Epithelial cell of prostate (primary cell): ENCODE measurements around the gene NPIPB6.
A peak's percentile ranks its signal among the peaks of the same experiment; 100 is the strongest.

Source experiments
- DNase-seq: peaks from one replicate; pipeline ENCODE4 v3.0.0-alpha.2; 2011; ENCODE audit warnings: low read depth, low spot score
- H3K27ac ChIP-seq: fragments of 450-650 bp; 2 replicates; pipeline ENCODE4 v1.5.1; 2017; ENCODE audit warnings: mild to moderate bottlenecking

The NPIPB6 gene

GRCh38 chr16:28324887-28325279, 38.4 kb downstream of the NPIPB6 start:
- no peak for DNase-seq
- H3K27ac ChIP-seq = peak overlapping the region; percentile 38

GRCh38 chr16:28324235-28324886, 38.9 kb downstream of the NPIPB6 start:
- DNase-seq = no peak
- H3K27ac ChIP-seq = peak overlapping the region; percentile 38

GRCh38 chr16:28321700-28322411, 41.5 kb downstream of the NPIPB6 start:
- DNase-seq = no peak
- H3K27ac ChIP-seq = no peak overlapping the region

- no peak for DNase-seq
- H3K27ac ChIP-seq = no peak overlapping the region
Observed at GRCh38 chr16:28320741-28321140, 42.6 kb downstream of the NPIPB6 start.

GRCh38 chr16:28320023-28320561, 43.2 kb downstream of the NPIPB6 start:
- no peak for DNase-seq
- H3K27ac ChIP-seq = no peak overlapping the region

- H3K27ac ChIP-seq = no peak overlapping the region
- no peak for DNase-seq
Observed at GRCh38 chr16:28319476-28320022, 43.8 kb downstream of the NPIPB6 start.

- H3K27ac ChIP-seq = no peak overlapping the region
- no peak for DNase-seq
Observed at GRCh38 chr16:28318042-28318744, 45.1 kb downstream of the NPIPB6 start.

- no peak overlapping the region for H3K27ac ChIP-seq
- DNase-seq = no peak
Observed at GRCh38 chr16:28317040-28317880, 46.0 kb downstream of the NPIPB6 start.

- DNase-seq = no peak
- H3K27ac ChIP-seq = no peak overlapping the region
Observed at GRCh38 chr16:28316054-28316453, 47.3 kb downstream of the NPIPB6 start.

GRCh38 chr16:28313587-28313986, 49.7 kb downstream of the NPIPB6 start:
- no peak for DNase-seq
- H3K27ac ChIP-seq = no peak overlapping the region

GRCh38 chr16:28312327-28312726, 51.0 kb downstream of the NPIPB6 start:
- no peak overlapping the region for H3K27ac ChIP-seq
- no peak for DNase-seq

- H3K27ac ChIP-seq = no peak overlapping the region
- no peak for DNase-seq
Observed at GRCh38 chr16:28311913-28312312, 51.4 kb downstream of the NPIPB6 start.

GRCh38 chr16:28311413-28311812, 51.9 kb downstream of the NPIPB6 start:
- H3K27ac ChIP-seq = no peak overlapping the region
- no peak for DNase-seq

- DNase-seq = no peak
Observed at GRCh38 chr16:28310796-28311195, 52.5 kb downstream of the NPIPB6 start.

GRCh38 chr16:28309811-28310311, 53.4 kb downstream of the NPIPB6 start:
- no peak for DNase-seq
- H3K27ac ChIP-seq = no peak overlapping the region

More at GRCh38 chr16:28310796-28311195, 52.5 kb downstream of the NPIPB6 start:
- no peak overlapping the region for H3K27ac ChIP-seq

GRCh38 chr16:28308794-28309584, 54.3 kb downstream of the NPIPB6 start:
- no peak overlapping the region for H3K27ac ChIP-seq
- no peak for DNase-seq

- no peak overlapping the region for H3K27ac ChIP-seq
- no peak for DNase-seq
Observed at GRCh38 chr16:28307936-28308335, 55.4 kb downstream of the NPIPB6 start.

GRCh38 chr16:28304214-28304613, 59.1 kb downstream of the NPIPB6 start:
- no peak overlapping the region for H3K27ac ChIP-seq
- no peak for DNase-seq

GRCh38 chr16:28303132-28303531, 60.2 kb downstream of the NPIPB6 start:
- DNase-seq = no peak
- no peak overlapping the region for H3K27ac ChIP-seq
